Activated naive CD8-positive, alpha-beta T cell treated with anti-CD3 and anti-CD28 coated beads for 36 hours (primary cell): ENCODE results near the gene HFM1. TPM values are rescaled to one million over a fixed set of nuclear protein-coding genes. Genes with fewer than 3 reads are reported as not detected.
"Not testable (repeated sequence)": the region's sequence is repeated elsewhere in the genome, so short reads cannot be mapped to it uniquely, and the experiment has no call there.

Experiments used
- DNase-seq: peaks from one replicate; pipeline ENCODE4 v3.0.0; 2021
- H3K27ac Mint-ChIP-seq: one replicate; pipeline ENCODE4 v1.8.0; 2022; ENCODE audit warnings: mild to moderate bottlenecking, moderate library complexity, mixed read lengths
- H3K27me3 Mint-ChIP-seq: one replicate; pipeline ENCODE4 v1.8.0; 2022; ENCODE audit warnings: mild to moderate bottlenecking, mixed read lengths
- H3K36me3 Mint-ChIP-seq: one replicate; pipeline ENCODE4 v1.8.0; 2021; ENCODE audit warnings: mild to moderate bottlenecking, mixed read lengths
- H3K4me1 Mint-ChIP-seq: one replicate; pipeline ENCODE4 v1.8.0; 2021; ENCODE audit warnings: mixed read lengths
- H3K4me3 Mint-ChIP-seq: one replicate; pipeline ENCODE4 v1.8.0; 2022; ENCODE audit warnings: mild to moderate bottlenecking, moderate library complexity, mixed read lengths
- H3K9me3 Mint-ChIP-seq: one replicate; pipeline ENCODE4 v1.8.0; 2022; ENCODE audit warnings: mixed read lengths
- total RNA-seq, 2 experiments: library from RNA; stranded (reverse); gene quantifications; one replicate each; pipeline ENCODE4 v1.2.3, GENCODE V29; 2021

HFM1 gene
- total RNA-seq, 2 experiments from 2014 or later: 0.10 TPM; not detected in 1

- no peak for DNase-seq
- Mint-ChIP-seq H3K4me3 (no peak overlapping the region), H3K9me3 (no peaks in the 10 kb centered on the region), H3K4me1 (peaks cover 2% of the 10 kb centered on the region), H3K27me3 (peaks cover 4% of the 10 kb centered on the region), H3K36me3 (no peaks in the 10 kb centered on the region), H3K27ac (no peak overlapping the region)
Measured at GRCh38 chr1:91397605-91398004, 7.0 kb downstream of the HFM1 start.

DNA sequence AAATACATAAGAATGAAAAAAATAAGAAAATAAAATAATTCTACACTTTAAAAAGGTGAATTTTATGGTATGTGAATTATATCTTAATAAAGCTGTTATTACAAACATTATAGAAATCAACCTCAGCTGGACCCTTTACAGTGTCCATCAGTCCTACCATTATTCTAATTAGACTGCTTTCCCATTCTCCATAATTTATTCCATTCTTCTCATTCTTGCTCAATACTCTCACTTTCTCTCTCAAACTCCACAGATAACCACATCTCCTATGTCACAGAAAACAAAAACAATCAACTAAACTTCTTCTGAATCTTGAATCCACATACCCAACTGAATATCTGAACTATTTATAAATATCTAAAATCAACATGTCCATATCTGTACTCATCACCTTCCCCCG, 11.6 kb downstream of the HFM1 start:
- no peaks in the 10 kb centered on the region for H3K36me3 Mint-ChIP-seq
- no peaks in the 10 kb centered on the region for H3K9me3 Mint-ChIP-seq
- DNase-seq: no peak
- no peaks in the 10 kb centered on the region for H3K4me1 Mint-ChIP-seq
- no peak overlapping the region for H3K27ac Mint-ChIP-seq
- peaks cover 7% of the 10 kb centered on the region for H3K27me3 Mint-ChIP-seq
- H3K4me3 Mint-ChIP-seq: no peak overlapping the region

DNA sequence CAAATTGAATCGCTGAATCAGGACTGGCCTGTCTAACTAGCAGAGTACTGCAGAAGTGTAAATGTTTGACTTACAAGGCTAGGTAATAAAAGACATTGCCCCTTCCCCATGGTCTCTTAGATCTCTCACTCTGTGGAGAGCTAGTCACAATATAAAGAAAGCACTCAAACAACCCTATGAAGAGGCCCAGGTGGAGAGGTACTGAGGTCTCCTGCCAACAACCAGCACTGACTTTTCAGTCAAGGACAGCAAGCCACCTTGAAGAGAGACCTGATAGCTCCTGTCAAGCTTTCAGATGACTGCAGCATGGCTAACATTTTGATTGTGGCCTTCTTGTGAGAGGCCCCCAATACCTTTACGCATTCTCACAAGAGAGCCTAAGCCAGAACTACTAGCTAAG, 18.5 kb downstream of the HFM1 start:
- Mint-ChIP-seq H3K27ac (no peak overlapping the region), H3K9me3 (no peaks in the 10 kb centered on the region), H3K4me1 (no peaks in the 10 kb centered on the region), H3K27me3 (peaks cover 17% of the 10 kb centered on the region), H3K4me3 (no peak overlapping the region), H3K36me3 (no peaks in the 10 kb centered on the region)
- DNase-seq: no peak

GRCh38 chr1:91383456-91383855, 21.2 kb downstream of the HFM1 start:
- DNase-seq: no peak
- no peaks in the 10 kb centered on the region for H3K4me1 Mint-ChIP-seq
- no peak overlapping the region for H3K27ac Mint-ChIP-seq
- peaks cover 10% of the 10 kb centered on the region for H3K27me3 Mint-ChIP-seq
- no peak overlapping the region for H3K4me3 Mint-ChIP-seq
- no peaks in the 10 kb centered on the region for H3K9me3 Mint-ChIP-seq
- no peaks in the 10 kb centered on the region for H3K36me3 Mint-ChIP-seq

GRCh38 chr1:91381844-91382243, 22.8 kb downstream of the HFM1 start:
- Mint-ChIP-seq H3K27me3 (peaks cover 10% of the 10 kb centered on the region), H3K4me1 (no peaks in the 10 kb centered on the region), H3K4me3 (no peak overlapping the region), H3K9me3 (no peaks in the 10 kb centered on the region), H3K27ac (no peak overlapping the region), H3K36me3 (no peaks in the 10 kb centered on the region)
- no peak for DNase-seq

DNA sequence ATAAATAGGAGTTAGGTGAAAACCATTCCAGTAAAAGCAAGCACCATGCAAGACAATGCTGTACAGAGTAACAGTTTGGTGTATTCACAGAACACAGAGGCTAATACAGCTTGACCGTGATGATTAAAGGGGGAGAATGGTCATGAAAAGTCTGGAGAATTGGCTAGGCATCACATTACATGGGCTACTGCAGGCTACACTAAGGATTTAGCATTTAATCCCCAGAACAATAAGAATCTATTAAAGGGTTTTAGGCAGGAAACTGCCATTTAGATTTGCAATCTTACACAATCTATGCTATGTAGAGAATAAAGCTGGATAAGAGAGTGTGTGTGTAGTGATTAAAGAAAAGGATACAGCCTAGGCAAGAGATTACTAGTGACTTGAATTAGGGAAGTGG, 30.6 kb downstream of the HFM1 start:
- Mint-ChIP-seq H3K27ac (no peak overlapping the region), H3K4me3 (no peak overlapping the region)

GRCh38 chr1:91372230-91372629, 32.4 kb downstream of the HFM1 start:
- not testable (repeated sequence) for H3K27me3 Mint-ChIP-seq

More for the DNA sequence above, 30.6 kb downstream of the HFM1 start:
- Mint-ChIP-seq H3K36me3 (no peaks in the 10 kb centered on the region), H3K9me3 (no peaks in the 10 kb centered on the region), H3K4me1 (no peaks in the 10 kb centered on the region), H3K27me3 (no peaks in the 10 kb centered on the region)
- DNase-seq: no peak

DNA sequence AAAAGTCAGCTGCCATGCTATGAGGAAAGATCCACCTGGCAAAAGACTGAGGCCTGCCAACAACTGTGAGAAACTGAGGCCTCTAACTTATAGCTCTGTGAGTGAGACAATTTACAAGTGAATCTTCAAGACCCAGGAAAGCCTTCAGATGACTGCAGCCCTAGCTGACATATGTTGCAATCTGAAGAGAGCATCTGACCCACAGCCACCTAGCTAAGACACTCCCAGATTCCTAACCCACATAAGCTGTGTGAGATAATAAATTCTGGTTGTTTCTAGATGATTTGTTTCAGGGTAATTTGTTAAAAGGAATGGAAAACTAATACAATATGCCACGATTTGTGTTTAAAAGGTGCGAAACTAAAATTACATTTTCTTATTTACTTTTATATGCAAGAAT, 55.1 kb downstream of the HFM1 start:
- Mint-ChIP-seq H3K27me3 (peaks cover 5% of the 10 kb centered on the region), H3K36me3 (no peaks in the 10 kb centered on the region), H3K4me3 (no peak overlapping the region), H3K27ac (no peak overlapping the region), H3K4me1 (no peaks in the 10 kb centered on the region), H3K9me3 (peaks cover 10% of the 10 kb centered on the region)
- DNase-seq: no peak

More at GRCh38 chr1:91372230-91372629, 32.4 kb downstream of the HFM1 start:
- H3K27ac Mint-ChIP-seq, H3K4me3 Mint-ChIP-seq, H3K9me3 Mint-ChIP-seq, H3K36me3 Mint-ChIP-seq, DNase-seq, H3K4me1 Mint-ChIP-seq: not testable (repeated sequence)

GRCh38 chr1:91346824-91347223, 57.8 kb downstream of the HFM1 start:
- H3K9me3 Mint-ChIP-seq: no peaks in the 10 kb centered on the region
- no peak for DNase-seq
- H3K4me3 Mint-ChIP-seq: no peak overlapping the region
- no peaks in the 10 kb centered on the region for H3K36me3 Mint-ChIP-seq
- no peak overlapping the region for H3K27ac Mint-ChIP-seq
- no peaks in the 10 kb centered on the region for H3K4me1 Mint-ChIP-seq
- H3K27me3 Mint-ChIP-seq: peaks cover 5% of the 10 kb centered on the region

- Mint-ChIP-seq H3K36me3 (no peaks in the 10 kb centered on the region), H3K4me3 (no peak overlapping the region), H3K9me3 (no peaks in the 10 kb centered on the region), H3K4me1 (no peaks in the 10 kb centered on the region), H3K27ac (no peak overlapping the region), H3K27me3 (peaks cover 5% of the 10 kb centered on the region)
- no peak for DNase-seq
Measured at GRCh38 chr1:91345395-91346005, 59.1 kb downstream of the HFM1 start.

DNA sequence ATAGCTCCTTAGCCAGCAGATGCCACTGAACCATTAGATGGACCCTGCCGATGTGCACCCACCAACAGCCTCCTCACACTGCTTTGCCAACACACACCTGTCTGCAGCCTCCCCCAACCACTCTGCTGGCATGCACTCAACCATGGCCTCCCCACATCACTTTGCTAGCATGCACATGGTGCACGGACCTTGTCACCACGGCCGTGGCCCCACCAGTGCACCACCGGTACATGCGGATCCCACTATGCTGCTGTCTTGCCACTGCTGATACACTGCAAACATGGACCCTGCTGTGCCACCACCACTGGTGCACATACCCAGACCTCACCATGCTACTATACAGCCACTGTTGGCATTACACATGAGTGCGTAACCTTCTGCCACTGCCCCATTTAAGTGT, 66.1 kb downstream of the HFM1 start:
- peaks cover 25% of the 10 kb centered on the region for H3K27me3 Mint-ChIP-seq
- no peak for DNase-seq
- H3K4me1 Mint-ChIP-seq: no peaks in the 10 kb centered on the region
- no peaks in the 10 kb centered on the region for H3K9me3 Mint-ChIP-seq
- H3K27ac Mint-ChIP-seq: no peak overlapping the region
- no peaks in the 10 kb centered on the region for H3K36me3 Mint-ChIP-seq
- no peak overlapping the region for H3K4me3 Mint-ChIP-seq

DNA sequence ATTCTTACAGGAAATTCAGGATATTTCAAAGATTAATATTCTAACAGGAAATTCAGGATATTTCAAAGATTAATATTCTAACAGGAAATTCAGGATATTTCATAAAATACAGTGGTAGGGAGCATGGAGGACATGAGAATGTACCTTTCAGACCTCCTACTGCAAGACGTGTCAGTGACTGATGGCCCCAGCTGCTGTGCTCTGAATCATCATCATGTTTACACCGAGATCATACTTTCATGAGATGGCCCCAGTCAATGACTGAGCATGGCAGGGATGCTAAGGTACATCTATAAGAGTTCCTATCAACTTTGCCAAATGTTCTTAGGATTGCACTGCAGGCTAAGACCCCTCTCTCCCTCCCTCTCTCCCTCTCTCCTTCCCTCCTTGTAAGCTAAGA, 69.0 kb downstream of the HFM1 start:
- Mint-ChIP-seq H3K27ac (no peak overlapping the region), H3K4me1 (no peaks in the 10 kb centered on the region), H3K4me3 (no peak overlapping the region), H3K27me3 (peaks cover 29% of the 10 kb centered on the region), H3K9me3 (no peaks in the 10 kb centered on the region), H3K36me3 (no peaks in the 10 kb centered on the region)
- no peak for DNase-seq

DNA sequence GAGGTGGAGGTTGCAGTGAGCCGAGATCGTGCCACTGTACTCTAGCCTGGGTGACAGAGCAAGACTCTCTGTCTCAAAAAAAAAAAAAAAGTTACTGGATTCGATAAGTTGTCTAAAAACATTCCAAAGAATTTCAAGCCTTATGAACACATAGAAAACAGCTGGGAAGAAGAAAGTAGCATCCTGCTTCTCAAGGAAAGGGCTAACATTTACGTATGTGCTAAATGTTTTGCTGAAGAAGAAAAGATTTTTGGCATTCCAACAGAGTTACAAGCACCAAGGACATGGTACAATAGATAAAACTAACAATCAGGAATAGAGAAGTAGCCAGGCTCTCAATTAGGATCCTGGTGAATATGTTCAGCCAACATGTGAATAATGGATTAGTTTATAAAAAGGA, 69.8 kb downstream of the HFM1 start:
- no peaks in the 10 kb centered on the region for H3K4me1 Mint-ChIP-seq
- H3K27me3 Mint-ChIP-seq: peaks cover 32% of the 10 kb centered on the region
- no peak for DNase-seq
- no peak overlapping the region for H3K4me3 Mint-ChIP-seq
- H3K9me3 Mint-ChIP-seq: no peaks in the 10 kb centered on the region
- H3K36me3 Mint-ChIP-seq: no peaks in the 10 kb centered on the region
- no peak overlapping the region for H3K27ac Mint-ChIP-seq

DNA sequence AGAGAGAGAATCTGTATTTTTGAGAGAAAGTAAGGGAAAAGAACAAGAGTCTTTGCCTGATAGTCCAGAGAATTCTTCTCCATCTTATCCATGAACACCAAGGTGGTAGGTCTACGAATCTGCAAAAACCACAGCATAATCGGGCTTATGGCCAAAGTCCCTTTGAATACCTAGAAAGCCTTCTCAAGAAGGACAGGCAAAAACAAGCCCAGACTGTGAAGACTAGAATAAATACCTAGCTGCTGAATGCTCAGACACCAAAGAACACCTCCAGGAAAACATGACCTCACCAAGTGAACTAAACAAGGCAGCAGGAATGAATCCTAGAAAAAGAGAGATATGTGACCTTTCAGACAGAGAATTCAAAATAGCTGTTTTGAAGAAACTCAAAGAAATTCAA, 79.2 kb downstream of the HFM1 start:
- Mint-ChIP-seq H3K36me3 (no peaks in the 10 kb centered on the region), H3K4me1 (no peaks in the 10 kb centered on the region), H3K4me3 (no peak overlapping the region), H3K27ac (no peak overlapping the region), H3K9me3 (no peaks in the 10 kb centered on the region), H3K27me3 (peaks cover 5% of the 10 kb centered on the region)
- no peak for DNase-seq

DNA sequence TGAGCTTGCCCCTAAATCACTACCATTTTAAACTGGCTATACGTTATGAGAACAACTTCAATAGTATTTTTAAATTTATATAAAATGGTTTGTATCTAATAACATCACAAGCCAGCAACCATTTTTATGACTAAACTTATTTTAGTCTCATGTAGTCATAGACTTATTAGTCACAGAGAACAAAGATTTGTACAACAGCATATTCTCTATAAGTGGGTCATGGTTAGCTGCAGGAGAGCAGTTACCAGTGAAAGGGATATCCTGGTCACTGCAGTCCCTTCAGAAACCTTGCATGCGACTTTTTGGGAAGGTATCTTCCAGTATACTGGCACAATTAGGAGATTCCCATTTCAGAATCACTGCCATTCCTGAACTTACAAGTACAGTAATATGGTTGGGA, 90.0 kb downstream of the HFM1 start:
- H3K4me1 Mint-ChIP-seq: no peaks in the 10 kb centered on the region
- H3K36me3 Mint-ChIP-seq: no peaks in the 10 kb centered on the region
- H3K9me3 Mint-ChIP-seq: no peaks in the 10 kb centered on the region
- DNase-seq: no peak
- no peak overlapping the region for H3K27ac Mint-ChIP-seq
- peaks cover 21% of the 10 kb centered on the region for H3K27me3 Mint-ChIP-seq
- H3K4me3 Mint-ChIP-seq: no peak overlapping the region

- H3K4me1 Mint-ChIP-seq: no peaks in the 10 kb centered on the region
- peaks cover 13% of the 10 kb centered on the region for H3K27me3 Mint-ChIP-seq
- H3K27ac Mint-ChIP-seq: no peak overlapping the region
- H3K4me3 Mint-ChIP-seq: no peak overlapping the region
- H3K36me3 Mint-ChIP-seq: no peaks in the 10 kb centered on the region
- H3K9me3 Mint-ChIP-seq: peaks cover 6% of the 10 kb centered on the region
- DNase-seq: no peak
Measured at GRCh38 chr1:91311672-91312071, 93.0 kb downstream of the HFM1 start.
